C4-2B (cell line): Measurements from ENCODE around the gene KLK10.

Experiments used
- CTCF ChIP-seq: fragments of 450-650 bp; conservative IDR thresholded peaks from 2 replicates; pipeline ENCODE4 v1.5.1; 2017; ENCODE audit warnings: mild to moderate bottlenecking
- ZFX ChIP-seq: fragments of 450-650 bp; IDR thresholded peaks from 2 replicates; pipeline ENCODE4 v1.6.1; 2017

- TF ChIP-seq CTCF (no peak), ZFX (no peak)
Measured at GRCh38 chr19:51047031-51047335, 27.5 kb upstream of the KLK10 start.
